HG03064 (cell line): ENCODE results near the gene CRYZL1.
A peak's percentile ranks its signal among the peaks of the same experiment; 100 is the strongest.
"Not testable (repeated sequence)": the region's sequence is repeated elsewhere in the genome, so short reads cannot be mapped to it uniquely, and the experiment has no call there.

Experiments used
- ATAC-seq: cut with Tn5 transposase; IDR thresholded peaks from one replicate; pipeline ENCODE4 v1.9.1; 2021; ENCODE audit warnings: low read depth; ENCODE audit not compliant: unreplicated experiment

The CRYZL1 gene

GRCh38 chr21:33641352-33642026 is at the start of gene CRYZL1:
CRYZL1 (minus strand) TSS chr21:33641741; CDS start chr21:33631551, 10,190 bp downstream.
- peak; percentile 72 for ATAC-seq

DNA sequence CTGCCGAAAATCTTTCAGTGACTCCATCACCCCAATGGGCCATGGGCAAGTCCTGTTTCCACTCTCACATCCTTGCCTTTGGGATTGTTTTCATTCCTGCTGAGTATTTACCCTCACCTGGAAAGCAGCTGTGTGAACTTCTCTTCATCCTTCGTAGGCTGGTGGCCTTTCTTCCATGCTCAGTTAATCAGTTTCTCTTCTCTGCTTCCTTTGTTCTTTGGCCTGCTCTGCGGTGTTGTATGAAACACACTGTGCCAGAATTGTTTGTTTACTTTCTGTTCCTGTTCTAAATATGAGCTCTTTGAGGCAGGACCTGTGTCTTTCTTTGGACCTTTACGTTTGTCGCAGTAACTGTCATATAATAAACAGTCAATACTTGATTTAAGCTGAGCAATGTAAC is 49.3 kb upstream of the CRYZL1 start:
- no peak for ATAC-seq

DNA sequence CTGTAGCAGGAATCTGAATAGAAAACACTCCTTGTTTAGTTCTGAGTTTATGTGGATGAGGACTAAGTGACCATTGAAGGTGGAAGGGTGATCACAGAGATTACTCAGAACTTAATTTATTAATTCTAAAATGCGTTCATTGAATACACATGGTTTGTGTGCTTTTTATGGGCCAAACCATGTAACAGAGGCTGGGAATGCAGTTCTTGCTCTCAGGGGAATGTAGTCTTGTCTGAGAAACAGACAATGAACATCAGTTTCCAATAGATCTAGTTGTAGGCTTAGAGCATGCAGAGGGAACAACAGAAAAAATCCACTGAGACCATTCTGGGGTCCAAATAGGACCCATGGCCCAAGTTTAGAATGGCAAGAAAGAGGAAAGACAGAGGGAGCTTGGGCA is 46.8 kb upstream of the CRYZL1 start:
- ATAC-seq: no peak

DNA sequence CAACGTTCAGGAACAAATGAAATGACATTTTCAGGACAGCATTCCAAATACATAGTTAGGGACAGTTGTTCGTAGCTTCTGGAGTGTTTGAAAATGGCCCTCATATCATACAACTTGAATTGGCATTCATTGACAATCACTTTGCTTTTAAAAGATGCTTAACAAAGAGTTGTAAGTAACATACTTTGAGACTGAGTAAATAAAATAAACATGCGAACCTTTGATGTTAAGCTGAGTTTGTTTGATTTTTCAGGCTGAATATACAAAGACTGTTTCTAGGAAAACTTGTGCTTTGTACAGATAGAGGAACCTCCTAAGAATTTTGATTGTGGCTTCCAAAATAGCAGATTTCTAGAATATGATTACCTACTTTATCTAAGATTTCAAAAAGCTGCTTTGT is 46.1 kb upstream of the CRYZL1 start:
- no peak for ATAC-seq

GRCh38 chr21:33686386-33686785 is 44.8 kb upstream of the CRYZL1 start:
- ATAC-seq: no peak

- ATAC-seq: no peak
Observed at GRCh38 chr21:33685613-33686197, 44.2 kb upstream of the CRYZL1 start.

DNA sequence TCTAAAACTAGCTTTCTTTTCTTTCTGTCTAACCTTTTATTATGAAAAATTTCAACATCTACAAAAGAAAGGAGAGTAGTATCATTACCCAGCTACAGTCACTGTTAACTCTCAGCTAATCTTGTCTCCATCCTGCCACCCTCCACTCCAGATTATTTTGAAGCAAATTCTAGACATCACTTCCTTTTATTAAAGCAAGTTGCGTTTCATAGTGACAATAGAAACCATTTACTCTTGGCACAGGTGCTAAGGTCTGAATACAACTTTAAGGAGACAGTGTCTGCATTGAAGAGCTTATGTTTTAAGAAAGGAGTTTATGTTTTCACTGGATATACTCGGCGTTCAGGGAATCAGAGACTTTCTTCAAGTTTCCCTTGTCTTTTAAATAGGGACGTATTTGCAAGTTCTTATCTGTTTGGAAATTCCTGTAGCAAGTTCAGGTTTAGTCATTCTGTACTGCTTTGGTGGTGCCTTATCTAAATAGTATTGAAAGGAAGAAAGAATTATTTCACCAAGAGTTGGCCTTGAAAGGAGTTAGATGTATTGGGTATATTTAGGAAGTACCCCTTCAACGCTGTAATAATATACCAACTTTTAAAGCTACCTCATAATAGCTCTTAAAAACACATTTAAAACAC is 43.5 kb upstream of the CRYZL1 start:
- ATAC-seq: no peak

GRCh38 chr21:33684068-33684467 is 42.5 kb upstream of the CRYZL1 start:
- ATAC-seq: no peak

DNA sequence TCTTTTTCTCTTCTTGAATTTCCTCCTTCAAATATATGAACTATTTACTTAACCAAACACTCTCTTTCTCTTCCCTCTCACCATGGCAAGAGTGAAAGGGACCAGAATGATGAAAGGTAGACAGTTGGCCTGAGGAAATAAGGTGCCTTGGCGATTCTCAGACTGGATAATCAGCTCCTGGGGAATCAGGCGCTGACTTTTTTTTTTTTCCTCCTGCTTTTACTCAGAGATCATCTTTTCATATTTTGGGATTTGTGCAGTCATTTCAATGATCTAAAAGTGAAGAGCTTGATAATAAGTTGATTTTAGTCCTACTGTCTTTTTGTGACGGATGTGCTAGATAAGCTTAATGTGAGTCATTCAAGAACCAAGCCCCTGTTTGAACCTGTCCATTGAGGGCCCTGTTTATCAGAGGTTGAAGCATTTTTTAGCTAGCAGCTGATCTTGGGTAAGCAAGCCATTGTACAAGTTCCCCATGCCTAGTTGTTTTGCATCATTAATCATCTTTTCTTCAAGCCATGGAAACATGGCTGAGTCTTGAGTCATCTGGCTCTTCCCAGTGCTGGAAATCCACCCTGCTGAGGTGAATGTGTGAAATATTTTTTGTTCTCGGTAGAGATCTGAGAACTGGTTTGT is 41.6 kb upstream of the CRYZL1 start:
- ATAC-seq: no peak

GRCh38 chr21:33680870-33681269 is 39.3 kb upstream of the CRYZL1 start:
- ATAC-seq: no peak

GRCh38 chr21:33677450-33677849 is 35.9 kb upstream of the CRYZL1 start:
- no peak for ATAC-seq

DNA sequence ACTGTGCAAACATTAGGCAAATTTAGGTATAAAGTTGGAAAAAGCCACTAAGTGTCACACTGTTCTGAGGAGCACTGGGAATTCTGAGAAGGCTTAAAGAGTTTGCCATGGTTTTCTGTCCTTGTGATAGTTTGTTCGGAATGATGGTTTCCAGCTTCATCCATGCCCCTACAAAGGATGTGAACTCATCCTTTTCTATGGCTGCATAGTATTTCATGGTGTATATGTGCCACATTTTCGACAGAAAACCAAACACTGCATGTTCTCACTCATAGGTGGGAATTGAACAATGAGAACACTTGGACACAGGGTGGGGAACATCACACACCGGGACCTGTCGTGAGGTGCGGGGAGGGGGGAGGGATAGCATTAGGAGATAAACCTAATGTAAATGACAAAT is 35.1 kb upstream of the CRYZL1 start:
- ATAC-seq: not testable (repeated sequence)

DNA sequence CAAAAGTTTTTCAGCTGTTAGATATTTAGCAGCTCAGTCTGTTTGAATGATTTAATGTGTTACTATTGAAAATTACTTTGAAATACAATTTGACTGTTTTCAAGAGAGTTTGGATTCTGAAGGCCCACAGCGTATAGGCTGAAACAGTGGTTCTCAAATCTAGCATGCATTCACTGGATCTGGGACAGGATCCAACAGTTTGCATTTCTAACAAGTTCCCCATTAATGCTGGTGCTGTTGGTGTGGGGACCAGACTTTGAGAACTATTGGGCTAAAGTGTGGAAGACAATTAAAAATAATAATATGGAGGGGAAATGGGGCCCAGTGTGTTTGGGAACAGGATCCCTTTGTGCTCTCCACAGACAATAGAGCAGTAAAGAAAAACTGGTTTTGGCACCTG is 32.7 kb upstream of the CRYZL1 start:
- no peak for ATAC-seq

GRCh38 chr21:33673473-33673872 is 31.9 kb upstream of the CRYZL1 start:
- ATAC-seq: no peak

GRCh38 chr21:33670076-33670978 is 28.8 kb upstream of the CRYZL1 start:
- no peak for ATAC-seq

- ATAC-seq: no peak
Observed at GRCh38 chr21:33668620-33669019, 27.1 kb upstream of the CRYZL1 start.

DNA sequence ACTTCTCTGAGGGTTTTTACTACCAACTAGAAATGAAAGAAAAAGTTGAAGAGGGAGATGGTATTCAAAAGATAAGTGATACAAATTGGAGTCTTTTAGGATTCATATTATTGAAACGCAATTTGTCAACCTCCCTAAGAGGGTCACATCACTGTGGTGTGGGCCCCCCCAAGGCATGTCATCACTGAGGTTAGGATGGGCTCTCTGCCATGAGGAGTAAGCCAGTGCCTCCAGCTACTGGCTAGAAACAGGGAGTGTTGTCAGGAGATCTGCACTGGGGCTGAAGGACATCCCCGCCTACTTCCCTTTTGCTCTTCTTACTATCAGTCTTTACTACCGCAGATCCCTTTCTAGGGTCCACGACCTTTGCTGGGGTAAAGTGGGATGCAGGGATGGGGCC is 26.6 kb upstream of the CRYZL1 start:
- no peak for ATAC-seq

DNA sequence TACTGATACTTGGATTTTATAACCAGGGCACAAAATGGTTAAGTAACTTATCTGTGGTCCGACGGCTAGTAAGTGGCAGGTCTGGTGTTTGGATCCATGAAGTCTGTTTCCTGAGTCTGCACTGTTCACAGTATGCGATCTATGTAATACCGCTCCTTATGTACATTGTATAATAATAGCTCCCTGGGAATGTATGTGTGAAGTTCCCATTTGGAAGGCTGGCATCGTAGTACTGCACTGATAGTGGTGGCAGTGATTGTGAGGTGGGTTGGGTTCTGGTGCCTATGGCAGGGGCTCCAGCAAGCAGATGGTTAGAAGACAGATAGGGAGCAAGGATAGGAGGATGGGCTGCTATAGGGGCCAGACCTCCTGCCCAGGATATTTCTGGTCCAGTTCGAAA is 26.1 kb upstream of the CRYZL1 start:
- ATAC-seq: no peak

- no peak for ATAC-seq
Observed at GRCh38 chr21:33666153-33666552, 24.6 kb upstream of the CRYZL1 start.

DNA sequence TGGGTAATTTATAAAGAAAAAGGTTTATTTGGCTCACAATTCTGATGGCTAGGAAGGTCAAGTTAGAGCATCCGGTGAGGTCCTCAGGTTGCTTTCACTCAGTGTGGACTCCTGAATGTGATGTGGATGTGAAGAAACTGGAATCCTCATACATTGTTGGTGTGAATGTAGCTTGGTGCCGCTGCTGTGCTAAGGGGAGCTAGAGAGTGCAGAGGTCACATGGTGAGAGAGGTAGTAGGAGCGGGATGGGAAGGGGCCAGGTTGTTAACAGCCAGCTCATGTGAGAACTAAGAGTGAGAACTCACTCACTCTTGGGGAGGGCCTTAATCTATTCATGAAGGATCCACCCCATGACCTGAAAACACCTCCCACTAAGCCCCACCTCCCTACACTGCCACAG is 22.6 kb upstream of the CRYZL1 start:
- no peak for ATAC-seq

GRCh38 chr21:33663241-33663640 is 21.7 kb upstream of the CRYZL1 start:
- no peak for ATAC-seq
